ENCODE data around the gene PTGER3.

GRCh38 chr1:71080230-71080738 is 32.7 kb upstream of the PTGER3 start:
- TF ChIP-seq POLR2A (IDR thresholded peaks at IDR 0.05; ENCODE audit: low read depth, low read length), result no peak
- TF ChIP-seq POLR2AphosphoS5 (IDR thresholded peaks at IDR 0.05; ENCODE audit: low read depth, low read length), result no peak
- TF ChIP-seq SPI1 (IDR thresholded peaks at IDR 0.05; ENCODE audit: low read depth, low read length), result no peak

Data from GM12891 (cell line).